Measurements from ENCODE around the gene TMEM169.
"Not testable (repeated sequence)": the region's sequence is repeated elsewhere in the genome, so short reads cannot be mapped to it uniquely, and the experiment has no call there.

The TMEM169 gene

GRCh38 chr2:216071111-216071851 lies 10.4 kb upstream of the TMEM169 start:
- no peak for DNase-seq (ENCODE audit: low read depth in 2 of 3, low spot score in 1 of 3)

GRCh38 chr2:216072473-216072872 lies 9.2 kb upstream of the TMEM169 start:
- DNase-seq (ENCODE audit: low read depth in 2 of 3, low spot score in 1 of 3), result no peak

GRCh38 chr2:216073773-216074172 lies 7.9 kb upstream of the TMEM169 start:
- no peak for DNase-seq (ENCODE audit: low read depth in 2 of 3, low spot score in 1 of 3)

- no peak for DNase-seq (ENCODE audit: low read depth in 2 of 3, low spot score in 1 of 3)
These were observed 7.3 kb upstream of the TMEM169 start for GRCh38 chr2:216074380-216074779.

- no peak for DNase-seq (ENCODE audit: low read depth in 2 of 3, low spot score in 1 of 3)
These were observed 6.9 kb upstream of the TMEM169 start for GRCh38 chr2:216074794-216075193.

GRCh38 chr2:216075510-216076485 lies 5.9 kb upstream of the TMEM169 start:
- no peak for DNase-seq (ENCODE audit: low read depth in 2 of 3, low spot score in 1 of 3)

GRCh38 chr2:216078776-216079175 lies 2.9 kb upstream of the TMEM169 start:
- DNase-seq (ENCODE audit: low read depth in 2 of 3, low spot score in 1 of 3), result no peak

- not testable (repeated sequence) for DNase-seq (ENCODE audit: low read depth in 2 of 3, low spot score in 1 of 3)
These were observed 1.7 kb upstream of the TMEM169 start for GRCh38 chr2:216080048-216080447.

GRCh38 chr2:216081012-216081411 lies 707 bp upstream of the TMEM169 start:
- no peak for DNase-seq (ENCODE audit: low read depth in 2 of 3, low spot score in 1 of 3)

GRCh38 chr2:216082117-216082711 lies 495 bp downstream of the TMEM169 start:
- DNase-seq (ENCODE audit: low read depth in 2 of 3, low spot score in 1 of 3), result no peak

GRCh38 chr2:216082805-216083204 lies 1.1 kb downstream of the TMEM169 start:
- DNase-seq (ENCODE audit: low read depth in 2 of 3, low spot score in 1 of 3), result no peak

- DNase-seq (ENCODE audit: low read depth in 2 of 3, low spot score in 1 of 3), result no peak
These were observed 2.0 kb downstream of the TMEM169 start for GRCh38 chr2:216083464-216084281.

GRCh38 chr2:216084547-216084946 lies 2.8 kb downstream of the TMEM169 start:
- no peak for DNase-seq (ENCODE audit: low read depth in 2 of 3, low spot score in 1 of 3)

- DNase-seq (ENCODE audit: low read depth in 2 of 3, low spot score in 1 of 3), result no peak
These were observed 4.6 kb downstream of the TMEM169 start for GRCh38 chr2:216086207-216086893.

- DNase-seq (ENCODE audit: low read depth in 2 of 3, low spot score in 1 of 3), result no peak
These were observed 8.7 kb downstream of the TMEM169 start for GRCh38 chr2:216090369-216090786.

GRCh38 chr2:216092646-216093045 lies 10.9 kb downstream of the TMEM169 start:
- DNase-seq (ENCODE audit: low read depth in 2 of 3, low spot score in 1 of 3), result no peak

- no peak for DNase-seq (ENCODE audit: low read depth in 2 of 3, low spot score in 1 of 3)
These were observed 13.0 kb downstream of the TMEM169 start for GRCh38 chr2:216094701-216095100.

- DNase-seq (ENCODE audit: low read depth in 2 of 3, low spot score in 1 of 3), result no peak
These were observed 17.0 kb downstream of the TMEM169 start for GRCh38 chr2:216098421-216099334.

GRCh38 chr2:216101109-216101508 lies 19.4 kb downstream of the TMEM169 start:
- DNase-seq (ENCODE audit: low read depth in 2 of 3, low spot score in 1 of 3), result no peak

Measured in stimulated activated CD4-positive, alpha-beta T cell treated with anti-CD3 and anti-CD28 coated beads, Interleukin-12 subunit alpha, Interleukin-12 subunit beta, amount 100 ng/mL, for 48 hours (primary cell).